Left ventricle myocardium superior (tissue), 1 donor: ENCODE data around the gene GSC. TPM values are rescaled to one million over a fixed set of nuclear protein-coding genes. Genes with fewer than 3 reads are reported as not detected.
"Not testable (repeated sequence)": the region's sequence is repeated elsewhere in the genome, so short reads cannot be mapped to it uniquely, and the experiment has no call there.

Source experiments
- ATAC-seq: fragments of 200-7000 bp; cut with Tn5 transposase; one replicate; pipeline ENCODE4 v1.9.1; 2020; ENCODE audit warnings: mild to moderate bottlenecking, moderate library complexity
- DNase-seq: peaks from one replicate; pipeline ENCODE4 v3.0.0-alpha.2; 2020
- intact Hi-C: fragments of 100-400 bp; cut with micrococcal nuclease; formaldehyde crosslinking; loops from one replicate; pipeline ENCODE4 v1.11.0; 2022
- long read RNA-seq: library from polyadenylated mRNA; unstranded; transcript quantifications from one replicate; pipeline ENCODE4 v2.0.0, GENCODE V29; 2021
- total RNA-seq: library from RNA; stranded (reverse); fragmentation: NEBNext Ultra II Directional; extraction: Animal tissue kit (Norgen Biotek cat#: 25700); gene quantifications from one replicate; pipeline ENCODE4 v1.2.1, GENCODE V29; 2021
- donor health status: DM: no; HTN: yes; CAD: no; lungs with severe emphysema.

Gene GSC
- 0.20 TPM for total RNA-seq
- long read RNA-seq = 0 reads

- DNase-seq (peak; percentile 53), ATAC-seq (peak; percentile 82)
- intact Hi-C loops = no loop called here
Observed at GRCh38 chr14:94769391-94770250, at the start of gene GSC. GSC (minus strand) TSS chr14:94770113; CDS start chr14:94770015, 98 bp downstream.

GRCh38 chr14:94819531-94819930 is 49.6 kb upstream of the GSC start:
- ATAC-seq = no peak
- intact Hi-C loops = no loop called here
- DNase-seq = no peak

- DNase-seq (no peak), ATAC-seq (no peak)
- intact Hi-C loops = no loop called here
Observed at GRCh38 chr14:94816113-94816512, 46.2 kb upstream of the GSC start.

GRCh38 chr14:94805680-94806288 is 35.9 kb upstream of the GSC start:
- DNase-seq (no peak), ATAC-seq (no peak)
- intact Hi-C loops = no loop called here

GRCh38 chr14:94801225-94801624 is 31.3 kb upstream of the GSC start:
- ATAC-seq (no peak), DNase-seq (no peak)
- intact Hi-C loops = no loop called here

GRCh38 chr14:94800764-94801163 is 30.9 kb upstream of the GSC start:
- DNase-seq, ATAC-seq, intact Hi-C loops: not testable (repeated sequence)

GRCh38 chr14:94797887-94798286 is 28.0 kb upstream of the GSC start:
- DNase-seq (no peak), ATAC-seq (no peak)
- intact Hi-C loops = no loop called here

- DNase-seq = no peak
- intact Hi-C loops = no loop called here
- no peak for ATAC-seq
Observed at GRCh38 chr14:94796278-94796677, 26.4 kb upstream of the GSC start.

GRCh38 chr14:94795372-94795771 is 25.5 kb upstream of the GSC start:
- intact Hi-C loops = no loop called here
- DNase-seq (no peak), ATAC-seq (no peak)

- DNase-seq = no peak
- intact Hi-C loops = no loop called here
- ATAC-seq = no peak
Observed at GRCh38 chr14:94793901-94794300, 24.0 kb upstream of the GSC start.

- ATAC-seq (no peak), DNase-seq (no peak)
- intact Hi-C loops = no loop called here
Observed at GRCh38 chr14:94787655-94788054, 17.7 kb upstream of the GSC start.

- intact Hi-C loops = no loop called here
- ATAC-seq = no peak
- DNase-seq = no peak
Observed at GRCh38 chr14:94787092-94787491, 17.2 kb upstream of the GSC start.

- intact Hi-C loops = no loop called here
- DNase-seq (no peak), ATAC-seq (no peak)
Observed at GRCh38 chr14:94780536-94781399, 10.9 kb upstream of the GSC start.

GRCh38 chr14:94779713-94780112 is 9.8 kb upstream of the GSC start:
- intact Hi-C loops = no loop called here
- DNase-seq (no peak), ATAC-seq (no peak)

- no peak for DNase-seq
- intact Hi-C loops = no loop called here
- no peak for ATAC-seq
Observed at GRCh38 chr14:94775871-94776210, 5.9 kb upstream of the GSC start.

- intact Hi-C loops = no loop called here
- ATAC-seq (no peak), DNase-seq (no peak)
Observed at GRCh38 chr14:94775091-94775870, 5.4 kb upstream of the GSC start.

GRCh38 chr14:94774344-94775090 is 4.6 kb upstream of the GSC start:
- DNase-seq (no peak), ATAC-seq (no peak)
- intact Hi-C loops = no loop called here

GRCh38 chr14:94773655-94774343 is 3.9 kb upstream of the GSC start:
- no peak for ATAC-seq
- no peak for DNase-seq
- intact Hi-C loops = no loop called here
